ENCODE data around the gene BRCA2. TPM values are rescaled to one million over a fixed set of nuclear protein-coding genes. Genes with fewer than 3 reads are reported as not detected.

Gene BRCA2
- total and polyA plus RNA-seq, 9 of the 15 experiments (the other 6 are each of a cell fraction or from before 2014, with no cell fraction given), result 4.1 to 17.3 (median 5.8) TPM

- TF ChIP-seq TOE1 (IDR thresholded peaks at IDR 0.05; ENCODE audit: borderline replicate concordance) (peak; percentile 49; the same call in 1 of the 2 replicates), TOE1 (CRISPR knock-in tag; IDR thresholded peaks at IDR 0.05; ENCODE audit: borderline replicate concordance, low read depth) (no peak), ZNF24 (IDR thresholded peaks at IDR 0.05) (0 out of 2 replicates have a peak, but pooled peaks have one; percentile 21), MAZ (CRISPR knock-in tag; conservative IDR thresholded peaks at IDR 0.05 in 1 of 2, IDR thresholded peaks at IDR 0.05 in 1 of 2) (peak; percentile 33 to 49; a peak in 1 of 4 replicates), MYC (IDR thresholded peaks at IDR 0.05; ENCODE audit: low read depth, low read length) (peak; percentile 78), MYC (CRISPR knock-in tag; IDR thresholded peaks at IDR 0.05; ENCODE audit: borderline replicate concordance, low read depth) (no peak), NFIX (CRISPR knock-in tag; IDR thresholded peaks at IDR 0.05; ENCODE audit: low read depth) (no peak), TAF7 (tag; IDR thresholded peaks at IDR 0.05) (no peak; the same call in 1 of the 2 replicates), NFYB (IDR thresholded peaks at IDR 0.05; ENCODE audit: extremely low read depth, insufficient read length) (no peak), TAF9B (IDR thresholded peaks at IDR 0.05; ENCODE audit: partially characterized antibody) (peak; percentile 87), ZNF280A (IDR thresholded peaks at IDR 0.05; ENCODE audit: low read depth, partially characterized antibody) (no peak), E2F6 (IDR thresholded peaks at IDR 0.05; ENCODE audit: borderline replicate concordance in 1 of 2, extremely low read depth in 1 of 2, insufficient read depth in 1 of 2, insufficient read length in 1 of 2, low read depth in 1 of 2, low read length in 1 of 2, poor library complexity in 1 of 2, severe bottlenecking in 1 of 2) (peak; percentile 84 to 97), ZNF644 (tag; IDR thresholded peaks at IDR 0.05; ENCODE audit: low read depth) (no peak), MNT (conservative IDR thresholded peaks at IDR 0.05) (peak; percentile 74 to 80), MCM3 (IDR thresholded peaks at IDR 0.05) (no peak), ZNF324 (CRISPR knock-in tag; IDR thresholded peaks at IDR 0.05) (no peak), OTX1 (CRISPR knock-in tag; IDR thresholded peaks at IDR 0.05) (no peak), C11orf30 (IDR thresholded peaks at IDR 0.05; ENCODE audit: low read depth) (no peak), ZNF655 (CRISPR knock-in tag; IDR thresholded peaks at IDR 0.05) (no peak), DNMT1 (IDR thresholded peaks at IDR 0.05) (no peak)
These were observed at the start of gene BRCA2, which contains the start of gene ZAR1L (continued) for GRCh38 chr13:32315238-32316027.
